ENCODE data around the gene TRIM31.

TRIM31 gene

GRCh38 chr6:30111266-30111856 is 1.5 kb downstream of the TRIM31 start:
- DNase-seq = no peak

- no peak for DNase-seq
Measured at GRCh38 chr6:30104661-30105060, 8.2 kb downstream of the TRIM31 start.

- no peak for DNase-seq
Measured at GRCh38 chr6:30103872-30104179, 9.1 kb downstream of the TRIM31 start.

- peak; percentile 34 for DNase-seq
Measured at GRCh38 chr6:30102970-30103871, 9.7 kb downstream of the TRIM31 start.

GRCh38 chr6:30102414-30102969 is 10.4 kb downstream of the TRIM31 start:
- DNase-seq = no peak

- DNase-seq = no peak
Measured at GRCh38 chr6:30101444-30102413, 11.2 kb downstream of the TRIM31 start.

- no peak for DNase-seq
Measured at GRCh38 chr6:30100585-30101443, 12.1 kb downstream of the TRIM31 start.

DNA sequence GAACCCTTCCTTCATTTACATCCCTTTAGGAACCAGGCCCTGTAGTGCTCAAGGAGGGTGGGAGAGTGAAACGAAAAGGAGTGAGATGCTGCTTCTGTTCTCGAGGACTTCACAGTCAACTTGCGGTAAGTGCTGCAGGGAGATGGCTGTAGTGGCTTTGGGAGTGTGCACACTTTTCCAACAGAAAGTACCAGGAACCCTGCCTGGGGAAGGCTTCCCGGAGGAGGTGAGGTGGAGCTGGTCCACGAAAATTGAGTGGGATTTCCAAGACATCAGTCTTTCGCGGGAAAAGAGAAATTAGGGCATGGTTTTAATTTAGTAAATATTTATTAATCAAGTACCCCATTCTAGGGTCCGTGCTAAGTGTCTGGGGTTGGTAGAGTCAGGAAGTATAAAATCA is 12.7 kb downstream of the TRIM31 start:
- no peak for DNase-seq

GRCh38 chr6:30097902-30098768 is 14.8 kb downstream of the TRIM31 start:
- no peak for DNase-seq

- no peak for DNase-seq
Measured at GRCh38 chr6:30096829-30097228, 16.1 kb downstream of the TRIM31 start.

DNA sequence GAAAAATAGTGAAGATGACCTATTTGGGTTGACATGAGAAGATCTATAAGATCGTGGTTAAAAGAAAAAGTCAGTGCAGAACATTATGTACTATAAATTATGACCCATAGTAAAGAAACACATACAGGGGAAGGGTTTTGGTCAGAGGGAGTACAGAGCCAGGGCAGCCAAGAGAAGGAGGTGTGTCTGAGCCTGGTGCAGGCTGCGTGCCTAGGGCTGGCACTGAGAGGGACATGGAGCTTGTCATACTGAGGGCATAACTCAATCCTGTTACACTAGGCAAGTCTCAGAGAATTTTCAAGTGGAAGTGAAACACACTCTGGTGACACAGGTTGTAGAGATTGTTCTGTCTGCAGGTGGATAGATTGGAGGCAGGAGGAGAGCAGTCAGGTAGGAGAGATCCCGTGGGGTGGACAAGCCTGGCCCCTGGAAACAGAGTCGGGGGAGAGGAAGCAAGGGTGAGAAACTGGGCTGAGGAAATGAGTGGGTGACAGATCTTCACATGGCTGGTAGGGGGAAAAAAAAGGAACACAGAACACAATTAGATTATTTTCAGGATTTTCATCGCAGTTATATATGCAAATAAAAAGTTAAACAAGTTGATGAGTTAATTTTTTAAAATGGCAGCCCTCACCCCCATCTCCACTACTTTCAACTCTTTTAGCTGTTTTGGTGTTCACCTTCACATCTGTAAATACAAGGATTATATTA is 18.8 kb downstream of the TRIM31 start:
- DNase-seq = no peak

- no peak for DNase-seq
Measured at GRCh38 chr6:30092852-30093543, 19.9 kb downstream of the TRIM31 start.

GRCh38 chr6:30091577-30092381 is 21.1 kb downstream of the TRIM31 start:
- no peak for DNase-seq

DNA sequence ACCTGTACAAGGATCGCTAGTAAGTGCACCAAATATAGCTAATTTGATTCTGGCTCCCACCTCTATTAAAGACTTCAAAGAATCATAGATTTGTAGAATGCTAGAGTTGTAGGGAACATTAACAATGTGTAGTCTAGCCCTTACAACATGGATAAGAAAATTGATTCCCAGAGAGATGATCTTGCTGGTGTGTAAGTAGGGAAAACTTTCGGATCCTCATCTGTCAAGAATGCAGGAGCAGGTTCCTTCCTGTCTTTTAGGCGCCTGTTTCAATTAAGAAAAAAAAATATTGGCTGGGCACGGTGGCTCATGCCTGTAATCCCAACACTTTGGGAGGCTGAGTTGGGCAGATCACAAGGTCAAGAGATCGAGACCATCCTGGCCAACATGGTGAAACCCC is 25.0 kb downstream of the TRIM31 start:
- no peak for DNase-seq

GRCh38 chr6:30077218-30077617 is 35.7 kb downstream of the TRIM31 start:
- DNase-seq = no peak

- DNase-seq = no peak
Measured at GRCh38 chr6:30075790-30076732, 36.8 kb downstream of the TRIM31 start.

DNA sequence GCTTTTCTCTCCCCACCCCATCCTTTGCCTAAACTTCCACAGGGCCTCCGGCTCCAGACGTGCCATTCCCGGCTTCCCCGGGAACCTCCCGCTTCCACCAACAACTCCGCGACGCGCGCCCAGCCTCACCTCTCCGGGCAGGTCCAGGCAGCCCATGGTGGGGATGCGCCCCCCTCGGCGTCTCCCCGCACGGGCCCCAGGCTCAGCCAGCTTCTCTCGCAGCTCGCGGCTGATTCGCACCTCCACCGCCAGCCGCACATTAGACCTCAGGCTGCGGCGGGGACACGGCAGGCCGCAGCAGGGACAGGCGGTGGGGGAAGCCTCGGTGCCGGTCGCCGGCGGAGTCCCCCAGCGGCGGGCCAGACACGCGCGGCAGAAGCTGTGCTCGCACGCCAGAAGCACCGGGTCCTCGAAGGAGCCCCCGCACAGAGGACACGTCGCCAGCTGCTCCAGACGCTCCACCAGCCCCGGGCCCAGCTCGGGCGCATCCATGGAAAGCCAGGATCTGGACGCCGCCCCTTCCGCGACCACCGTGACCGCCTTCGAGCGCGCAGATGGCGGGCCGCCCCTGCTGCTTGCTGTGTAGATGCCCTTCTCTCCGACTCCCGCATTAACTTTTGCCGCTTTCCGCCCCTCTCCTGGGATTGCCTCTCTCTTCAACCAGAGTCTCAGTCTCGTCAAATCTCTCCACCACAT is 37.6 kb downstream of the TRIM31 start, which contains the start of gene RNF39:
TSS of gene RNF39 (minus strand) at position 676 of the 696 bp plus-strand sequence. CDS start at position 492, 184 bp downstream.
- DNase-seq = no peak

All from NK-92 treated with Interleukin-12 subunit alpha and Interleukin-12 subunit beta, amount 100 ng/mL, for 24 hours (cell line).